DOHH2 (cell line): ENCODE results near the gene SPAG16.

Experiments
- H3F3A ChIP-seq: fragments of 200-600 bp; sonication (generic), shearing (Covaris generic); 2 replicates; pipeline ENCODE4 v1.6.0; 2016; ENCODE audit warnings: antibody characterized with exemption, mild to moderate bottlenecking; ENCODE audit not compliant: control insufficient read depth, insufficient read depth
- H3K27ac ChIP-seq: fragments of 200-600 bp; sonication (generic); 2 replicates; pipeline ENCODE4 v1.5.1; 2014; ENCODE audit warnings: low read depth, mild to moderate bottlenecking, low read length, moderate library complexity
- H3K27me3 ChIP-seq: fragments of 200-600 bp; sonication (generic); 2 replicates; pipeline ENCODE4 v1.6.1; 2014; ENCODE audit warnings: mild to moderate bottlenecking, low read length, mixed read lengths; ENCODE audit not compliant: control insufficient read depth
- H3K36me3 ChIP-seq: fragments of 200-600 bp; sonication (generic); 2 replicates; pipeline ENCODE4 v1.6.1; 2014; ENCODE audit warnings: mild to moderate bottlenecking, low read length, moderate library complexity, mixed read lengths; ENCODE audit not compliant: control insufficient read depth
- H3K4me1 ChIP-seq: fragments of 200-600 bp; sonication (generic); 2 replicates; pipeline ENCODE4 v1.6.1; 2014; ENCODE audit warnings: mild to moderate bottlenecking, low read length, mixed read lengths; ENCODE audit not compliant: control insufficient read depth
- H3K4me2 ChIP-seq: fragments of 200-600 bp; sonication (generic); 2 replicates; pipeline ENCODE4 v1.6.0; 2014; ENCODE audit warnings: mild to moderate bottlenecking, low read length, moderate library complexity
- H3K4me3 ChIP-seq: fragments of 200-600 bp; sonication (generic); 2 replicates; pipeline ENCODE4 v1.5.1; 2014; ENCODE audit warnings: mild to moderate bottlenecking, low read length, mixed read lengths
- H3K79me2 ChIP-seq: fragments of 200-600 bp; sonication (generic); 2 replicates; pipeline ENCODE4 v1.6.1; 2014; ENCODE audit warnings: mild to moderate bottlenecking, low read length, mixed read lengths; ENCODE audit not compliant: control insufficient read depth
- H3K9me2 ChIP-seq: fragments of 200-600 bp; sonication (generic); replicated peaks from 2 replicates; pipeline ENCODE4 v1.6.1; 2014; ENCODE audit warnings: mild to moderate bottlenecking, low read length, mixed read lengths; ENCODE audit not compliant: control insufficient read depth
- H3K9me3 ChIP-seq: fragments of 200-600 bp; sonication (generic); 2 replicates; pipeline ENCODE4 v1.6.1; 2014; ENCODE audit warnings: antibody characterized with exemption, low read length, mixed read lengths; ENCODE audit not compliant: control insufficient read depth, insufficient read depth
- H4K20me1 ChIP-seq: fragments of 200-600 bp; sonication (generic); 2 replicates; pipeline ENCODE4 v1.6.0; 2014; ENCODE audit warnings: low read depth, mild to moderate bottlenecking, antibody characterized with exemption, low read length, moderate library complexity; ENCODE audit not compliant: control insufficient read depth, insufficient read depth
- EZH2phosphoT487 ChIP-seq: fragments of 200-600 bp; sonication (generic); IDR thresholded peaks from 2 replicates; pipeline ENCODE4 v1.6.1; 2017; ENCODE audit warnings: borderline replicate concordance, mild to moderate bottlenecking, antibody characterized with exemption, low read length, moderate library complexity, mixed read lengths
- TF ChIP-seq, protein P1 (sequence below): fragments of 200-600 bp; sonication (generic); IDR thresholded peaks from one replicate; pipeline ENCODE4 v1.5.1; 2014; ENCODE audit warnings: antibody characterized with exemption, mild to moderate bottlenecking, low read depth, low read length; ENCODE audit not compliant: poor library complexity, severe bottlenecking

Gene SPAG16

DNA sequence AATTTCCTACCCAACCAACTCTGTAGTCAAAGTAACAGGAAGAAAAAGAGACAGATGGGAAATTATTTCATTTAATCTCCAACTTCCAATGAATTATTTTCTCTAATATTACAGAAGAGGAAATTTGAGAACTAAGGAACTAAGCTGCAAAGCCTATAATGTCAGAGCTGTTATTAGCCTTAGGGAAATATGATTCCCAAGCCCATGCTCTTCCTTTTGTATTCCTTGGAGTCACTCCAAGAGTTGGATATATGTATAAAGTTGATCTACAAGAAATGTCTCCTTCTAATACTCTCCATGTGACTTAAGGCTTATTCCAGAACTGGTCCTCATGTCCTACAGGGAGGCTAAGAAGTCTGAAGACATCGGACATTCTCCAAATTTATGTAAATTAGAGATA is 1095.0 kb downstream of the SPAG16 start:
- Histone ChIP-seq H3K36me3 (no peaks in the 10 kb centered on the region), H4K20me1 (no peaks in the 10 kb centered on the region), H3K9me3 (no peaks in the 10 kb centered on the region), H3K9me2 (no peaks in the 10 kb centered on the region), H3K4me3 (no peak overlapping the region), H3K27ac (no peak overlapping the region), H3K27me3 (no peaks in the 10 kb centered on the region), H3K4me2 (no peak overlapping the region), H3K4me1 (no peaks in the 10 kb centered on the region), H3K79me2 (no peaks in the 10 kb centered on the region), H3F3A (no peaks in the 10 kb centered on the region)
- no peak for TF ChIP-seq EZH2phosphoT487
- TF ChIP-seq, protein P1, sequence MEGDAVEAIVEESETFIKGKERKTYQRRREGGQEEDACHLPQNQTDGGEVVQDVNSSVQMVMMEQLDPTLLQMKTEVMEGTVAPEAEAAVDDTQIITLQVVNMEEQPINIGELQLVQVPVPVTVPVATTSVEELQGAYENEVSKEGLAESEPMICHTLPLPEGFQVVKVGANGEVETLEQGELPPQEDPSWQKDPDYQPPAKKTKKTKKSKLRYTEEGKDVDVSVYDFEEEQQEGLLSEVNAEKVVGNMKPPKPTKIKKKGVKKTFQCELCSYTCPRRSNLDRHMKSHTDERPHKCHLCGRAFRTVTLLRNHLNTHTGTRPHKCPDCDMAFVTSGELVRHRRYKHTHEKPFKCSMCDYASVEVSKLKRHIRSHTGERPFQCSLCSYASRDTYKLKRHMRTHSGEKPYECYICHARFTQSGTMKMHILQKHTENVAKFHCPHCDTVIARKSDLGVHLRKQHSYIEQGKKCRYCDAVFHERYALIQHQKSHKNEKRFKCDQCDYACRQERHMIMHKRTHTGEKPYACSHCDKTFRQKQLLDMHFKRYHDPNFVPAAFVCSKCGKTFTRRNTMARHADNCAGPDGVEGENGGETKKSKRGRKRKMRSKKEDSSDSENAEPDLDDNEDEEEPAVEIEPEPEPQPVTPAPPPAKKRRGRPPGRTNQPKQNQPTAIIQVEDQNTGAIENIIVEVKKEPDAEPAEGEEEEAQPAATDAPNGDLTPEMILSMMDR, result no peak

DNA sequence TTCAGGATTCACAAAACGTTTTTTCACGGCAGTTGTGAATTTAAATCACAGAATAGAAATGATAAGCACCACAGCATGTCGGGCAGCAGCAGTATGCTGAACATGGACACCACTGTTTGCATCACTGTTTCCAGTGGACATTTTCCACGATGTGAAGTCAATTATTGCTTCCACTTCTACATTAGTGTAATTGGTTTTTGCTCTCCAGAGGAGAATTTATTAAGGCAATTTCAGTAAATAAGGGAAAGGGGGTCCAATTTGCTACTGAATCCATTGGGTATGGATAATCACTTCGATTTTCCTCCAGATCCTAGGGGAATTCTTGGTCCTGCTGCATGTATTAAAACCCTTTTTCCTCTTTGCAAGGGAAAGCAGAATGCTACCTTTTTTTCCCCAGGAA is 1096.4 kb downstream of the SPAG16 start:
- Histone ChIP-seq H3K9me2 (no peaks in the 10 kb centered on the region), H3K4me3 (no peak overlapping the region), H3K79me2 (no peaks in the 10 kb centered on the region), H3K4me1 (no peaks in the 10 kb centered on the region), H3K4me2 (no peak overlapping the region), H4K20me1 (no peaks in the 10 kb centered on the region), H3K9me3 (no peaks in the 10 kb centered on the region), H3K27ac (no peak overlapping the region), H3F3A (no peaks in the 10 kb centered on the region), H3K27me3 (no peaks in the 10 kb centered on the region), H3K36me3 (no peaks in the 10 kb centered on the region)
- no peak for TF ChIP-seq EZH2phosphoT487
- TF ChIP-seq, protein P1, result no peak

DNA sequence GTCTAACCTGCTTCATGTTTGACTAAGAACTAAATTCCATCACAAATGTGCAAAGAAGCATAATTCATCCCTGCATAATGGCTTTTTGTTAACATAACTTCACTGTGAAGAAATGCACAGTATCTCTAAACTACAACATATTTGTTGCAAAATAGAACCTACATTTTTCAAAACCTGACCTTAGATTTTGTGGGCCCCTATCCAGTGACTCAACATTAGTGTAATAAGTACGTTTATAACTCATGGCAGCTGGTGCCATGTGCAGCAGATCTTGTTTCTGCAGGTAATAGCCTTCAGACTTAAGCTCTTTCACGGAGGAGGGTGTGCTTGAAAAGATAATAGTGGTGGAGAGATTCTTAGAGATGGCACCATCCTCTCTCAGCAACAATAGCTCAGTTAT is 1098.0 kb downstream of the SPAG16 start:
- no peaks in the 10 kb centered on the region for H3K79me2 ChIP-seq
- no peaks in the 10 kb centered on the region for H3K36me3 ChIP-seq
- H3K9me3 ChIP-seq, result no peaks in the 10 kb centered on the region
- H3K4me3 ChIP-seq, result no peak overlapping the region
- no peaks in the 10 kb centered on the region for H3K4me1 ChIP-seq
- no peaks in the 10 kb centered on the region for H3K27me3 ChIP-seq
- H3F3A ChIP-seq, result no peaks in the 10 kb centered on the region
- H4K20me1 ChIP-seq, result no peaks in the 10 kb centered on the region
- H3K27ac ChIP-seq, result no peak overlapping the region
- H3K9me2 ChIP-seq, result no peaks in the 10 kb centered on the region
- no peak for TF ChIP-seq EZH2phosphoT487
- H3K4me2 ChIP-seq, result no peak overlapping the region

DNA sequence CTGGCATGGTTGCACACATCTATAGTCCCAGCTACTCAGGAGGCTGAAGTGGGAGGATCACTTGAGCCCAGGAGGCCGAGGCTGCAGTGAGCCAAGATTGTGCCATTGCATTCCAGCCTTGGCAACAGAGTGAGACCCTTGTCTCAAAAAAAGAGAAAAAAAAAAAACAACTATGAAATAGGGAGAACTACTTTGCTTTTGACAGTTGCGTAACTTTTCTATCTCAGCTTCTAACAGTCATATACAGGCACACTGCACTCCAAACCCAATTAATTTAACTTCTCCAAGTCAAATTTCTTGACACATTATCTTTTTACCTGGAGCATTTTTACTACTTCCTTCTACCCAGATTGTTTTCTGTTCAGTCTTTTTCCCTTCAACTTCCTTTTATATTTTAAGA is 1102.5 kb downstream of the SPAG16 start:
- no peak overlapping the region for H3K4me3 ChIP-seq
- no peak overlapping the region for H3K4me2 ChIP-seq
- no peaks in the 10 kb centered on the region for H4K20me1 ChIP-seq
- no peaks in the 10 kb centered on the region for H3K27me3 ChIP-seq
- no peaks in the 10 kb centered on the region for H3K36me3 ChIP-seq
- no peaks in the 10 kb centered on the region for H3K4me1 ChIP-seq
- no peaks in the 10 kb centered on the region for H3K9me2 ChIP-seq
- TF ChIP-seq EZH2phosphoT487, result no peak
- TF ChIP-seq, protein P1, result no peak
- H3K79me2 ChIP-seq, result no peaks in the 10 kb centered on the region
- H3F3A ChIP-seq, result no peaks in the 10 kb centered on the region
- H3K9me3 ChIP-seq, result no peaks in the 10 kb centered on the region
- H3K27ac ChIP-seq, result no peak overlapping the region
